GM18951 (cell line): ENCODE data around the gene FARSA.
"Not testable (repeated sequence)": the region's sequence is repeated elsewhere in the genome, so short reads cannot be mapped to it uniquely, and the experiment has no call there.

Source experiments
- POLR2A ChIP-seq: IDR thresholded peaks from 4 replicates; pipeline ENCODE4 v1.6.1; 2011; ENCODE audit warnings: mild to moderate bottlenecking; ENCODE audit not compliant: insufficient read length, insufficient read depth; ENCODE audit errors: extremely low read depth
- in situ Hi-C: fragments of 300-500 bp; cut with MboI; formaldehyde crosslinking; loops from one replicate; pipeline ENCODE4 v1.12.0; 2022; ENCODE audit warnings: low sequenced_read_pairs, mixed read lengths, inconsistent platforms; ENCODE audit not compliant: unreplicated experiment

The FARSA gene

DNA sequence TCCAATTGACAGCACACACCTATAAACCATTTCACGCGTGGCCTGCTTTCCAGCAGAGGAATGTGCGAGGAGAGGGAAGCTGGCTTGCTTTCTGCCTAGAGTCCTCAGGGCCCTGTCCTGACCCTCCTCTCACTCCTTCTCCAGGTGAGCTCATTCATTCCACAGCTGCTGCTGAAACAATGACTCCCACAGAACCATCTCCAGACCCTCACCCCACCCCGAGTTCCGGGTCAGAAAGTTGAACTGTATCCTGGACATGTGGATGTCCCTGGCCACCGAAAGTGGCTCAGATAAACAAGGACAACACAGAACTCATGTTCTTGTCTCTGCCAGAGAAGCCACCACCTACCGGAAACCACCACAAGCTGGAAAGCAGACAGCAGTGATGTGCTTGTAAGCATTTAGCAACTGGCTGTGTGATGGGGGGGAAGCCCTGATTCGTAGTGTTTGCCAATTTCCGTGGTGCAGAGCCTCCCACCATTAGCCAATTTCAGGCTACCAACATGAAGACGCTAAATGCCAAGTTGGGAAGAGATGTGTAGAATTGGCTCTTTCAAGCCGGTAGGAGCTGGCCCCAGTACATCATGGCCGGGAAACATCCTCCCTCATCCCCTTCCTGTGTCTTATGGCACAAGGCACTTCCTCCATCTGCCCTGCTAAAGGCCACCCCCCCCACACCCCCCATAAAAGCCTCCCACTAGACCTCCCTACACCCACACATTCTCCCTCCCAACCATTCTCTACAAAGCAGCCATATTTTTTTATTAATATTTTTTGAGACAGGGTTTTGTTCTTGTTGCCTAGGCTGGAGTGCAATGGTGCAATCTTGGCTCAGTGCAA lies 19.4 kb downstream of the FARSA start:
- TF ChIP-seq POLR2A, result no peak
- in situ Hi-C loops, result no loop called here

DNA sequence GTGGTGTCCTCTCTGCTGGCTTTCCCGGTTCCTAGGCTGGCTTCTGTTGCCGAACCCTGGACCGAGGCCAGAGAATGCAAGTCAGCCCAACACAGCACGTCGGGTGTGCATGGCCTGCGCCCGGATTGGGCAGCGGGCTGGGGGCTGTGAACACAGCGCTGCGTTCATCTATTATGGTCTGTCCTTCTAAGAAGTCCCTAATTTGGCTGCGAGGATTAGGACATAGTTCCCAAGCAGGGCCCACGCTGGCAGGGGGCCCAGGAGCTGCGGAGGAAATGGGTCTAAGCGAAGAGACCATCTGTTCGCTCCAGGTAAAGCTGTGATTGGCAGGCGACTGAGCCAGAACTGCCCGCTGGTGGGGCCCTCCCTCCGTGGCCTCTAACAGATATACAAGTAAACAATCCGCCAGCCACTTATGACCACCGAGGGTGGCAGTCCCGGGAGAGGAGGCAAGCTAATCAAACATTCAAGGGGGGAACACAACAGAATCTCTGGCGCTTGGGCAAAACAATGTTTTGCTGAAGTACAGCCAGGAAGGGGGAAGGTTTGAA lies 20.4 kb downstream of the FARSA start:
- no peak for TF ChIP-seq POLR2A
- in situ Hi-C loops, result no loop called here

DNA sequence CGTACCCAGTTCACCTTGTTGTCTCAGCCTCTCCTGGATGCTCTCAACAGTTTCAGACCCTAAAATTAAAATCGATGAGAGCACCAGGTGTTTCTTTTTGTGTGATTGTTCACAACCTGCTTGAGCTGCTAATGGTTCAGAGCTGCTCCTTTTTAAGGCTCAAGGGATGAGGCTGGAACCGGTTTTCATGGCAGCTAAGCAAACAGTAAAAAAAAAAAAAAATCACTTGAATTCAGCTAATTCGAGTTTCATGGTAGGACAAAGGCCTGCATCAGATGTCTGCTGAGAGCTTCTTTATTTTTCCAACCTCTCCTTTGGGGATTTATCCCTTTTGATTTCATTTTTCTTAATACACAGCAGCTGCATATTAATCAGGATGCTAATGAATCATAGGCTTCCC lies 20.9 kb downstream of the FARSA start:
- TF ChIP-seq POLR2A, result no peak
- in situ Hi-C loops, result no loop called here

DNA sequence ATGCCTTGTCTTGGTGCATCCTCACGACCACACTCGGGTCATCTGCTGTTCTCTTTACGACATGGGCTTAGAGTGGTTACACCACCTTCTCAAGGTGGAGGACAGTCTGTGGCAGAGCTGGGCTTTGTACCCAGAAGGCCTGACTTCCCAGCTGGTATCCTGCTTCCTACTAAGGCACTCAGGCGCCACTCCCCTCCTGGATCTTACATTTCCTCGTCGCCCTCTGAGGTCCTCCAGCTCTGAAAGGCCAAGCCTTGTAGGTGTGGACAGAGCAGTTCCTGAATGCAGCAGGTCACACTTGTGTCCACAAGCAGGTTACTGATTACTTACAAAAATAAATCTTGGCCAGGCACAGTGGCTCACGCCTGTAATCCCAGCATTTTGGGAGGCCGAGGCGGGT lies 26.3 kb downstream of the FARSA start:
- TF ChIP-seq POLR2A, result no peak
- in situ Hi-C loops, result no loop called here

DNA sequence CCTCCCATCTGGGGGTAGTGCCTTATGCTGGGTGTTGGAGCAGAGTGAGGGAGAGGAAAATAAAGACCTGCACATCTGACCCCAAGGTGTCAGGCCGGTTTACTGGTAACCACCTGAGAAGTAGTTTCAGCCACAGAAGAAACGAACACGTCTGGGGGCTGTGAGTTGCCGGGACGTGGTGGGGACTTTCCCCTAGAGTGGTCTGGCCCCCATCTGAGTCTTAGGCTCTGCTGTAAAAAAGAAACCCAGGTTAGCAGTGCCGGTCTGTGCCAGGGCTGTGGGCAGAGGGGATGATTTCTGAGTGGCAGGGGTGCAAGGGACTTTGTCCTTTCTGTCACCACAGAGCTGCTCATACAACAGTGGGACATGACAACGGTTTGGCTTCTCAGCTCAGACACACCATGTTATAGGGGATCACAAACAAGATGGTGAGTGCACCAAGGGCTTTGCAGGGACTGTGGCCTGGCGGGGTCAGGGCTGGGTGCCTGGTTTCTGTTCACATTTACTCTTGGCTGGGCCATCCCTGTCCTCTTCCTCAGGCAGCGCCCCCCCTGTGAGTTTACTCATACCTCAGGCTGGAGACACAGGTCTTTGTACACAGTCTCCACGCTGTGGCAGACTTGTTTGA lies 33.5 kb downstream of the FARSA start:
- TF ChIP-seq POLR2A, result peak; percentile 22
- in situ Hi-C loops, result no loop called here

DNA sequence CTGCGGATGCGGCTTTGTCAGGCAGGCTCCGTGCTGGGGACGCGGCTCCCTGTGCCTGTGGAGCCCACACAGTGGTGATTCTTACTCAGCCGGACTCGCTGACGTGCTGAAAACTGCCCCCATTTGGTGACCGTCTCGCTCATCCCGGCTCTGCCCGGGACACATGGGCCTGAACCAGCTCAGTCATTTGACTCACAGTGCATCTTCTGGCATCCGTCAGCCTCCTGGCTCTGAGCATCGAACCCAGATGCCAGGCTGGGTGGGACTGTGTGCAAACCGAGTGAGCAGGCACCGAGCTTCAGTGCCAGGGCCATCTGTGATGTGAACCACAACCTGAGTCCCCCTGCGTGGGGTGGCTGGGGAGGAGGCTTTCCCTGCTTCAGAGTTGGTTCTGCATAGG lies 37.1 kb downstream of the FARSA start:
- no peak for TF ChIP-seq POLR2A
- in situ Hi-C loops, result no loop called here

DNA sequence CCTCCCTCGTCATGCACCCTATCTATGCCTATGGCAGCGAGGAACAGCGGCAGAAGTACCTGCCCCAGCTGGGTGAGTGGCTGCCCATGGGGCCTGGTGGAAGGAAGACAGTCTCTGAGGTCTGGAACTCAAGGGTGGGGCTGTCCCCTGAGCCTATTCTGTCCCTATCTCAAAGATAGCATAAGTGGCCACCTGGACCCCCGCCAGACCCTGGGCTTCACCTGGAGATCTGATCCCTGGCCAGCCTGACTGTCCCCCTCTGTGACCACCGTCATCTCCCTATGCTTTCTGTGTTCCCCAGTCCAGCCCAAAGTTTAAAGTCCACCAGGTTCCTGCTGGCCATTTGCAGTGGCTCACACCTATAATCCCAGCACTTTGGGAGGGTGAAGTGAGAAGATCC lies 39.9 kb downstream of the FARSA start:
- in situ Hi-C loops, result no loop called here
- no peak for TF ChIP-seq POLR2A

DNA sequence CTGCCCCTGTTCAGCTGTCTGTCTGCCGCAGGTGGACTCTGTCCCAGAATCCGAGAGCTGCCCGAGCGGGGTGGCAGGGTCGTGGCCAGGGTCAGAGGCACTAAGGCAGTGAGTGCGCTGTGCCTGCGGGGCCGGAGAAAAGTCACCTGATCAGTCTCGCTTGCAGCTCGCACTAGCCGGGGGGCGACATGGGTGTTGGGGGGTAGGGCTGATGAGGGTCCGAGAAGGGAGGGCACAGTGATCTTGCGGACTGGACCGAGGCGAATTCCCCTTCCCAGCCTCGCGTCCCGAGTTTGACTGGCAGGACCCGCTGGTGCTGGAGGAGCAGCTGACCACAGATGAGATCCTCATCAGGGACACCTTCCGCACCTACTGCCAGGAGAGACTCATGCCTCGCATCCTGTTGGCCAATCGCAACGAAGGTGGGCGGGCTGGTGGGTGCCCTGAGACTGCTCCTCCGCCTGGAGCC lies 41.9 kb downstream of the FARSA start:
- no peak for TF ChIP-seq POLR2A
- in situ Hi-C loops, result no loop called here

DNA sequence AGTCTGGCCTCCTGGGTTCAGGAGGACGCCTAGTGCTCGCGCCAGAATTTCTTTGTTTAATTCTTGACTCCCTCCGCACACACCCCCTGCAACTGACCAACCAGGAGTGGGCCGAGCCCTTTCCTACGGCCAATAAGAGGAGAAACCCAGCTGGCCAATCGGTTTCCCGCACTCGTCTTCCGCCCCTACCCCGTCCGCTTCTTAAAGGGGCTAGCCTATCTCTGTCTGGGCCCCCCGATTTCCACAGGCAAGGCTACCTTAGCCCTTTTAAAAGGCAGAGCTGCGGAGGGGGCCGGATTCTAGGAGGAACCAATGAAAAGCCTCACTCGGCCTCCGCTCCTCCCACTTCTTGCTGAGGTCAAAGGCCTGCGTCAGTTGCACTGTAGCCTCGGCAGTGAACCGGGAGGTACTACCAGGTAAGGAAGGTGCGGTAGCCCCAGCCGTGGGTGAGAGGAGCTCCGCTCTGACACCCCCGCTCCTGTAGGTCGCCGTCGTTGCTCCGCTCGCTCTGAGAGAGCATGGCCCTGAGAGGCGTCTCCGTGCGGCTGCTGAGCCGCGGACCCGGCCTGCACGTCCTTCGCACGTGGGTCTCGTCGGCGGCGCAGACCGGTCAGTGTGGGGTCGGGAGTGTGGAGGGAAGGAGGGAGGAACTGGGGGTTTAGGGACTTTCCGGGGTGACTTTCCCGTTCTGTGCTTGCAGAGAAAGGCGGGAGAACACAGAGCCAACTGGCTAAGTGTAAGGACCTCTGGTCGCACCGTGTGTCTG lies 42.5 kb downstream of the FARSA start, which contains the start of gene GCDH:
Gene GCDH, plus strand, starts transcription at position 374 of the 766 bp plus-strand sequence. Its CDS starts 145 bp downstream, at position 519.
- in situ Hi-C loops, result no loop called here
- TF ChIP-seq POLR2A, result peak; percentile 82

DNA sequence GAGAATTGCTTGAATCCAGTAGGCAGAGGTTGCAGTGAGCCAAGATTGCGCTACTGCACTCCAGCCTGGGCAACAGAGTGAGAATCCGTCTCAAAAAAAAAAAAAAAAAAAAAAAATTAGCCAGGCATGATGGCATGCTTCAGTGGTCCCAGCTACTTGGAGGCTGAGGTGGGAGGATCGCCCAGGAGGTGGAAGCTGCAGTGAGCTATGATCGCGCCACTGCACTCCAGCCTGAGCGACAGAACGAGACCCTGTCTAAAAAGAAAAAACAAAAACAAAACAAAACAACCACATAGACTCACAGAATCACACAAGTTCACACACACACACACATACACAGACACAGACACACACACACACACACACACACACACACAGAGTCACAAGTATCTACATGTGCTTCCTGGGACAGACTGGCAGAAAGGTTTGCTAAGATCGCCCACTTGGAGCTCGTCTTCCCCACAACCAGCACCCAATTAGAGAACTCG lies 43.2 kb downstream of the FARSA start:
- in situ Hi-C loops, result not testable (repeated sequence)

DNA sequence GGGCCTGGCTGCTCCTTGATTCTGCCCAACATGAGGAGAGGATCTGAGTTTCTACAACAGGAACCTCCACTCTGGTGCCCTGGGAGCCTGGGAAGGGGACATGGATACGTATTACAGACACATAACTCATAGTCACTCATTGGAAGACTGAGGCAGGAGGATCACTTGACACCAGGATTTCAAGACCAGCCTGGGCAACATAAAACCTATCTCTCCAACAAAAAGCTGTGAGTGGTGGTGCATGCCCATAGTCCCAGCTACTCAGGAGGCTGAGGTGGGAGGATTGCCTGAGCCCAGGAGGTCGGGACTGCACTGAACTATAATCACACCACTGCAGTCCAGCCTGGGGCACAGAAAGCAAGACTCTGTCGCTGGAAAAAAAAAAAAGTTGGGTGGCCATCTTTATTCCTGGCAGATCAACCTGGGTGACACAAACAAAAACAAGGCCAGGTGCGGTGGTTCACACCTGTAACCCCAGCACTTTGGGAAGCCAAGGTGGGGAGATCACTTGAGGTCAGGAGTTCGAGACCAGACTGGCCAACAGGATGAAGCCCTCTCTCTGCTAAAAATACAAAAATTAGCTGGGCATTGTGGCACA lies 45.4 kb downstream of the FARSA start:
- TF ChIP-seq POLR2A, result no peak
- in situ Hi-C loops, result no loop called here

DNA sequence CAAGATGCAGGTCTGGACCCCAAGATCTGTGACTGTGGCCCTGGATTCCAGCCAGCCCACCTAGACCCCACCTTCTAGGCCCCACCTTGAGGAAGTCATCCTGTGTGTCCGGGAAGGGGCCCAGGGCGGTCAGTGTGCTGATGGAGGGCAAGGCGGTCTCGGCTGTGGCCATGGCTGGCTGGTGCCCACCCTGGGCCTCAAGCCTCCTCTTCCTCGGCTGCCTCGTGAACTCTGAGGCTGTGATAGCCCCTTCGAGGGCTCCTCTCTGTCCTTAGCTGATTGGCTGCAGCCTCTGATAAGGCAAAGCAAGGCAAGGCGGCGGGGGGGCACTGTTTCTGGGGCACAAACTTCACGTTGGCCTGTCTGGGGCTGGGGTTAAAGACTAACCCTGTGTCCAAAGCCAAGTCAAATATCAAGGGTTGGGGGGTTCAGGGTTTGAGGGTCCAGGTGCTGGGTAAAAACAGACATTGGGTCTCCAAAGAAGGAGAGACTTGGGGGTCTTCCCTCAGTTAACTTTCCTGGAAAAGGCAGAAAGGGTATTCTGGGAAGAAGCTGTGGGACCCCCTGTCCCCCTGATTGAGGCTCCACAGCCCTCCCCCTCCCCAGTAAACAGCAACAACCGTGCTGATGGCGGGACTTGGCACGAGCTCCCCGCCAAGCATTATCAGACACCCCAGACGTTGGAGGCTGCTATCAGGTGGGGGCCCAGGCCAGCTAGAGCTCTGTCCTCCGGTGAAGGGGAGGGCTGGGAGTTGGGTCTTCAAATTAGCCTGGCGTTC lies 46.4 kb downstream of the FARSA start, which contains the start of gene KLF1:
Gene KLF1, minus strand, starts transcription at position 233 of the 779 bp plus-strand sequence. Its CDS starts 61 bp downstream, at position 172.
- no peak for TF ChIP-seq POLR2A
- in situ Hi-C loops, result no loop called here

DNA sequence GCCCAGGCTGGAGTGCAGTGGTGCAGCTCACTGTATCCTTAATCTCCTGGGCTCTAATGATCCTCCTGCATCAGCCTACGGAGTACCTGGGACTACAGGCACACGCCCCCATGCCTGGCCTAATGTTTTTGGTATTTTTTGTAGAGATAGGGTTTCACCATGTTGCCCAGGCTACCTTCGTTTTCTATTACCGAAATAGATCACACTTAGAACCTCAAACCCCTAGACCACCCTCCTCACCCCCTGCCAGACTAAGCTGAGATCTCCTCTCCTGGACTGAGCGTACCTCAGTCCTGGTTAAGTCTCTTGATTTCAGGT lies 46.9 kb downstream of the FARSA start:
- in situ Hi-C loops, result no loop called here
- no peak for TF ChIP-seq POLR2A
